ENCODE measurements around the gene VNN1.

VNN1 gene

DNA sequence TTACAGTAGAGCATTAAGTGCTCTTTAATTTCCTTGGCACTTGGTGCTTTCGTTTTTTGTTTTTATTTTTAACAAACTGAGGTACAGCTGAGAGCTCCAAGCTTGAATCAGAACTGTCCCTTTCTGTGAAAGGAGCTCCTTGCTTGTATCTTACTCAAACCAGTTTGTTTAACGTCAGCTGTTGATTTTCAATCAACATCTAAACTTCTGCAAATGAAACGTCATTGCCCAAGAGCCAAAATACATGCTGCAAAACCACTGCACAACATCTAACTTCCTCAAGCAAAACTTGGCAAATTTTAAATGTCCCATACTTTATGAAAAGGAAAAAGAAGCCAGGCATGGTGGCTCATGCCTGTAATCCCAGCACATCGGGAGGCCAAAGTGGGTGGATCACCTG lies 28.6 kb upstream of the VNN1 start:
- H3K27me3 Mint-ChIP-seq (ENCODE audit: low read depth, poor library complexity) = peaks cover 11% of the 10 kb centered on the region
- TF ChIP-seq, protein P1, sequence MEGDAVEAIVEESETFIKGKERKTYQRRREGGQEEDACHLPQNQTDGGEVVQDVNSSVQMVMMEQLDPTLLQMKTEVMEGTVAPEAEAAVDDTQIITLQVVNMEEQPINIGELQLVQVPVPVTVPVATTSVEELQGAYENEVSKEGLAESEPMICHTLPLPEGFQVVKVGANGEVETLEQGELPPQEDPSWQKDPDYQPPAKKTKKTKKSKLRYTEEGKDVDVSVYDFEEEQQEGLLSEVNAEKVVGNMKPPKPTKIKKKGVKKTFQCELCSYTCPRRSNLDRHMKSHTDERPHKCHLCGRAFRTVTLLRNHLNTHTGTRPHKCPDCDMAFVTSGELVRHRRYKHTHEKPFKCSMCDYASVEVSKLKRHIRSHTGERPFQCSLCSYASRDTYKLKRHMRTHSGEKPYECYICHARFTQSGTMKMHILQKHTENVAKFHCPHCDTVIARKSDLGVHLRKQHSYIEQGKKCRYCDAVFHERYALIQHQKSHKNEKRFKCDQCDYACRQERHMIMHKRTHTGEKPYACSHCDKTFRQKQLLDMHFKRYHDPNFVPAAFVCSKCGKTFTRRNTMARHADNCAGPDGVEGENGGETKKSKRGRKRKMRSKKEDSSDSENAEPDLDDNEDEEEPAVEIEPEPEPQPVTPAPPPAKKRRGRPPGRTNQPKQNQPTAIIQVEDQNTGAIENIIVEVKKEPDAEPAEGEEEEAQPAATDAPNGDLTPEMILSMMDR (IDR thresholded peaks at IDR 0.05) = no peak
- DNase-seq = no peak
- no peak overlapping the region for H3K4me3 Mint-ChIP-seq
- H3K4me1 Mint-ChIP-seq = no peaks in the 10 kb centered on the region
- H3K9me3 Mint-ChIP-seq = no peaks in the 10 kb centered on the region
- no peaks in the 10 kb centered on the region for H3K36me3 Mint-ChIP-seq (ENCODE audit: low read depth)
- H3K27ac Mint-ChIP-seq = no peak overlapping the region

DNA sequence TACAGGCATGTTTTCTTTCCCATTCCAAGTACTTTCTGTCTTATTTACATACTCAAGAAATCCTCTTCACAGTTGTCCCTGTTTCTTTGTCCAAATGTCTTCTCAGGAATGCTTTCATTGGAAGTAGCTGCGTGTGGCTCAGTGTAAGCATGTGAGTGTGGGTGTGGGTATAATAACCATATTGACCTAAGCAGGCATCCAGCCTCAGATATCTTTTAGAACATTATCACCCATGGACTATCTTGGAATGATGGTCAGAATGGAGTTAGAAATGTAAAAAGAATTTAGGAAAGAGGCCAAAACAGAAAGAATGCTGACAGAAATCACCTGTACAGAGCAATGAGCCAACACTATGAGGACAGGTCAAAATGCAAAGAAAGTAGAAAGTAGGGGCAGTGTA lies 27.4 kb upstream of the VNN1 start:
- no peaks in the 10 kb centered on the region for H3K4me1 Mint-ChIP-seq
- no peak overlapping the region for H3K4me3 Mint-ChIP-seq
- H3K27me3 Mint-ChIP-seq (ENCODE audit: low read depth, poor library complexity) = peaks cover 8% of the 10 kb centered on the region
- H3K27ac Mint-ChIP-seq = no peak overlapping the region
- TF ChIP-seq, protein P1 (IDR thresholded peaks at IDR 0.05) = no peak
- no peaks in the 10 kb centered on the region for H3K36me3 Mint-ChIP-seq (ENCODE audit: low read depth)
- DNase-seq = no peak
- H3K9me3 Mint-ChIP-seq = no peaks in the 10 kb centered on the region

DNA sequence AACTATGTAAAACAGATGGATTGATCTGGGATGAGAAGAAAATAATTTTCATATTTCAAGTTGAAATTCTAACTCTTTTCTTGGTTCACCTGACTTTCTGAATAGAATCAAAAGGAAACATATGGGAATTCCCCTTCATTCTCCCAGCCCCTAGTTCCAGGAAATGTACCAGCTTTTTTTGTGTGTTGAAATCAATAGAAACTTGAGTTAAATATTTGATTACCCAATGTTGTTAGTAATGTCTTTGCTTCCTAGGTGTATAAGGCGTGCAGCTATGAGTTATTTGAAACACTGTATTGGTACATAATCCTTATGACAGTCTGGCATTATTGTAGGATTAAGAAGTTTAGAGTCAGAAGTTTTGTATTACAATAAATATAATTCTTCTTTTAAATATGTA lies 22.4 kb upstream of the VNN1 start:
- TF ChIP-seq, protein P1 (IDR thresholded peaks at IDR 0.05) = no peak
- Mint-ChIP-seq H3K36me3 (ENCODE audit: low read depth) (no peaks in the 10 kb centered on the region), H3K4me1 (no peaks in the 10 kb centered on the region), H3K4me3 (no peak overlapping the region), H3K27me3 (ENCODE audit: low read depth, poor library complexity) (peaks cover 21% of the 10 kb centered on the region), H3K27ac (no peak overlapping the region), H3K9me3 (no peaks in the 10 kb centered on the region)
- DNase-seq = no peak

DNA sequence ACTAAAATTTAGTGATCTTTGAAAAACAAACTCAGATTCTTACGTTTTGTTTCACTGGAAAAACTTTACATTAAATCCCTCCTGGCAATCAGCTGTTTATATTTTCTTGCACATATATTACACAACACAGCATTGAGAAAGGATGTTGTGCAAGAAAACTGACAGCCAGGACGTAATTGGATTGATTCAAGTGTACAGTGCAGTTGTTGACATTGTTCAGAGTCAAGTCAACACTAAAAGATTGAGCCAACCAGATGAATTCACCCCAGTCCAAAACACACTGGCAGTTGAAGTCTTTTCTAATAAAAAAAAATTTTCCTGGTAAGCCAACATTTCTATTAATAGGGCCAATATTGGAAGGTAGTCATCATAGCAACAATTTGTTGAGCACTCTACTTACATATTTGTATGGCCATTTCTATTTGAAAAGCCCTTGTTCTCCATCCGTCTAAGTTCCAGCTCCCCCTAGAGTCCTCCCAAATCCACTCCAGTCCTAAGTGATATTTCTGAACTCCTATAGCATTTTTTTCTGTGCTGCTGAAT lies 20.9 kb upstream of the VNN1 start:
- DNase-seq = no peak
- Mint-ChIP-seq H3K4me3 (no peak overlapping the region), H3K9me3 (no peaks in the 10 kb centered on the region), H3K27me3 (ENCODE audit: low read depth, poor library complexity) (peaks cover 21% of the 10 kb centered on the region), H3K27ac (no peak overlapping the region), H3K4me1 (no peaks in the 10 kb centered on the region), H3K36me3 (ENCODE audit: low read depth) (no peaks in the 10 kb centered on the region)
- TF ChIP-seq, protein P1 (IDR thresholded peaks at IDR 0.05) = no peak

DNA sequence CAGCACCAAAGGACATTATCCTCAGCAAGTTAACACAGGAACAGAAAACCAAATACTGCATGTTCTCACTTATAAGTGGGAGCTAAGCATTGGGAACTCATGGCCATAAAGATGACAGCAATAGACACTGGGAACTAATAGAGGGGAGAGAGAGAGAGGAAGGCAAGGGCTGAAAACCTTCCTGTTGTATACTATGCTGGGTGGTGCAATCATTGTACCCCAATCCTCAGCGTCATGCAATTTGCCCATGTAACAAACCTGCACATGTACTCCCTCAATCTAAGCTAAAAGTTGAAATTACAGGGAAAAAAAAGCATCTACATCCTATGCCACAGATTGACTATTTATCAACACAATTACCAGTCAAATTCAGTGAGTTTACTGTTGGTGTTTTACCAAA lies 20.0 kb upstream of the VNN1 start:
- no peak for DNase-seq
- no peak overlapping the region for H3K4me3 Mint-ChIP-seq
- no peaks in the 10 kb centered on the region for H3K4me1 Mint-ChIP-seq
- H3K27me3 Mint-ChIP-seq (ENCODE audit: low read depth, poor library complexity) = peaks cover 21% of the 10 kb centered on the region
- TF ChIP-seq, protein P1 (IDR thresholded peaks at IDR 0.05) = no peak
- no peak overlapping the region for H3K27ac Mint-ChIP-seq
- H3K36me3 Mint-ChIP-seq (ENCODE audit: low read depth) = no peaks in the 10 kb centered on the region
- no peaks in the 10 kb centered on the region for H3K9me3 Mint-ChIP-seq

DNA sequence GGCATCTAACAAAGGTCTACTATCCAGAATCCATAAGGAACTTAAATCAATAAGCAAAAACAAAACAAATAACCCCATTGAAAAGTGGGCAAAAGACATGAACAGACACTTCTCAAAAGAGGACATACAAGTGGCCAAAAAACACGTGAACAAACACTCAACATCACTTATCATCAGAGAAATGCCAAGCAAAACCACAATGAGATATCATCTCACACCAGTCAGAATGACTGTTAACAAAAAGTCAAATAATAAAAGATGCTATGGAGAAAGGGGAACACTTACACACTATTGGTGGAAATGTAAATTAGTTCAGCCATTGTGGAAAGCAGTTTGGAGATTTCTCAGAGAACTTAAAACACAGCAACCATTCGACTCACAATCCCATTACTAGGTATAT lies 19.4 kb upstream of the VNN1 start:
- TF ChIP-seq, protein P1 (IDR thresholded peaks at IDR 0.05) = no peak
- Mint-ChIP-seq H3K36me3 (ENCODE audit: low read depth) (no peaks in the 10 kb centered on the region), H3K27me3 (ENCODE audit: low read depth, poor library complexity) (peaks cover 16% of the 10 kb centered on the region), H3K9me3 (no peaks in the 10 kb centered on the region), H3K4me1 (no peaks in the 10 kb centered on the region), H3K27ac (no peak overlapping the region), H3K4me3 (no peak overlapping the region)
- DNase-seq = no peak

Data from nephron progenitor cell (in vitro differentiated cells).